ENCODE data around the gene TAF4.

The TAF4 gene

DNA sequence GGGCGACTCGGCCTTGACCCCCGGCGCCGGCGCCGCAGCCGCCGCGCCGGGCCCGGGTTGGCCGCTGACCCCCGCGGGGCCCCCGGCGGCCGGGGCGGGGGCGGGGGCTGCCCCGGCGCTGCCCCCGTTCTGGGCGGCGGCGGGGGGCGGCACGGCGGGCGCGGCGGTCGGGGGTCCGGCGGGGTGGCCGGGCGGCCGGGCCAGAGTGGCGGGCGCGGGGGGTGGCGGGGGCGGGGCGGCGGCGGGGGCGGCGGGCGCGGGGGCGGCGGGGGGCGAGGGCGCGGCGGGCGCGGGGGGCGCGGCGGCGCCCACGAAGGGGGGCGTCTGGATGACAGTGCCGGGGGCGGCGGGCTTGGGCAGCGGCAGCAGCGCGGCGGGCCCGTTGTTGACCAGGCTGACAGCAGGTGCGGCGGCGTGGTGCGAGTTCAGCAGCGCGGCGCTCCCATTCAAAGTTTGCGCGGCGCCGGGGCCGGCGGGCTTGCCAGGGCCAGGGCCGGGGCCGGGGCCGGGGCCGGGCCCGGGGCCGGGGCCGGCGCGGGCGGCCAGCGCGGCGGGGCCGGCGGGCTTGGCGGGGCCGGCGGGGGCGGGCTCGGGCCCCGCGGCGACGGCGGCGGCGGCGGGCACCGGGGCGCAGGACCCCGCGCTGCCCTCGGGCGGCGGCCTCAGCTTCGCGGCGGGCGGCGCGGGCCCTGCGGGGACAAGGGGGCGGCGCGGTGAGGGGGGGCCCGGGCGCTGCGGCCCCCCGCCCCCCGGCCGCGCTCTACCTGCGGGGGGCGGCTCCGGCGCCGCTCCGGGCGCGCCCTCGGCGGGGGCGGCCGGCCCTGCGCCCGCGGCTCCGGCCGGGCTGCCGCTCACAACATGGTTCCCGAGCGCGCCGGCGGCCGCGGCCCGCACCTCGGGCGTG lies 659 bp downstream of the TAF4 start (continued):
- TF ChIP-seq ZNF8 (CRISPR knock-in tag; IDR thresholded peaks at IDR 0.05) (no peak), TCF4 (CRISPR knock-in tag; IDR thresholded peaks at IDR 0.05; ENCODE audit: borderline replicate concordance) (no peak), OSR1 (CRISPR knock-in tag; IDR thresholded peaks at IDR 0.05) (no peak)
- TF ChIP-seq, protein P1, sequence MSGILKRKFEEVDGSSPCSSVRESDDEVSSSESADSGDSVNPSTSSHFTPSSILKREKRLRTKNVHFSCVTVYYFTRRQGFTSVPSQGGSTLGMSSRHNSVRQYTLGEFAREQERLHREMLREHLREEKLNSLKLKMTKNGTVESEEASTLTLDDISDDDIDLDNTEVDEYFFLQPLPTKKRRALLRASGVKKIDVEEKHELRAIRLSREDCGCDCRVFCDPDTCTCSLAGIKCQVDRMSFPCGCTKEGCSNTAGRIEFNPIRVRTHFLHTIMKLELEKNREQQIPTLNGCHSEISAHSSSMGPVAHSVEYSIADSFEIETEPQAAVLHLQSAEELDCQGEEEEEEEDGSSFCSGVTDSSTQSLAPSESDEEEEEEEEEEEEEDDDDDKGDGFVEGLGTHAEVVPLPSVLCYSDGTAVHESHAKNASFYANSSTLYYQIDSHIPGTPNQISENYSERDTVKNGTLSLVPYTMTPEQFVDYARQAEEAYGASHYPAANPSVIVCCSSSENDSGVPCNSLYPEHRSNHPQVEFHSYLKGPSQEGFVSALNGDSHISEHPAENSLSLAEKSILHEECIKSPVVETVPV (CRISPR knock-in tag; IDR thresholded peaks at IDR 0.05), result no peak

DNA sequence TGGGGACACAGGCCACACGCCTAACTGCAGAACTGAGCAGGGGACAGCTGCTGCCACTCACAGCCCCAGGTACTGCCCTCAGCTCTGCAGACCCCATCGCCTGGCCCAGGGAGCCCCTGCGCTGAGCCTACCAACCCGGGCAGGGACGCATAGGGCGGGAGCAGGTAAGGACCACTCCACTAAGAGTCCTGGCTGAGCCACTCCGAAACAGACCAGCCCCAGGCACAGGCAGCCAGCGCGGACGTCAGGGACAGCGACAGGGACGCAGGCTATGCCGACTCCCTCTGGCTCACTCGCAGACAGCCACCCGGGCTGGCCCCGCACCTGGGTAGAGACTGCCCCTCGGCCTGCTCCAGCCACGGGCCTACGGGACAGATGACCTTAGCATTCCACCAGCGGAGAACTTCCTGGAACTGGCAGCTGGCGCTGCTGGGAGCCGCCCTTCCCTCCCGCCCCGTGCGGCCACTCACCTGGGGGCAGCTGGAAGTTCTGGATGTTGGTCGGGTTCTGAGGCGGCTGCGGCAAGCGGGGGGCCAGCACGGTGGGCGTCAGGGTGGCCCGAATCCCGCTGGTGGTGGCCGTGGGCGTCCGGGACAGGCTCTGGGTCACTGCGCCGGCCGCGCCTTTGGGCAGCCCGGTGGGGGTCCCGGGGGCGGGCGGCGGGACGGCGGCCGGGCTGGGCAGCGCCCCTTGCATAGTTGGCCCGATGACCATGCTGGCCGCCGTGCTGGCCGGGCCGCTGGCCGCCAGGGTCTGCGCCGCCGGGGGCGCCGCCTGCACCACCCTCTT lies 1.5 kb downstream of the TAF4 start:
- peak; percentile 34 for ATAC-seq
- TF ChIP-seq ZC3H10 (CRISPR knock-in tag; IDR thresholded peaks at IDR 0.05) (no peak), PATZ1 (CRISPR knock-in tag; IDR thresholded peaks at IDR 0.05; ENCODE audit: borderline replicate concordance) (no peak), GLIS3 (CRISPR knock-in tag; IDR thresholded peaks at IDR 0.05) (no peak), PPARA (CRISPR knock-in tag; IDR thresholded peaks at IDR 0.05; ENCODE audit: borderline replicate concordance) (no peak), BACH2 (CRISPR knock-in tag; IDR thresholded peaks at IDR 0.05; ENCODE audit: borderline replicate concordance) (no peak), ZNF8 (CRISPR knock-in tag; IDR thresholded peaks at IDR 0.05) (no peak)

GRCh38 chr20:62063315-62063980 lies 2.2 kb downstream of the TAF4 start:
- ATAC-seq, result peak; percentile 18; the same call in 2 of the 3 replicates
- no peak for TF ChIP-seq ESRRG (CRISPR knock-in tag; IDR thresholded peaks at IDR 0.05)
- no peak for TF ChIP-seq ZFP30 (CRISPR knock-in tag; IDR thresholded peaks at IDR 0.05)
- TF ChIP-seq ZNF8 (CRISPR knock-in tag; IDR thresholded peaks at IDR 0.05), result no peak
- TF ChIP-seq RARB (CRISPR knock-in tag; IDR thresholded peaks at IDR 0.05), result no peak
- no peak for TF ChIP-seq ARNTL (CRISPR knock-in tag; IDR thresholded peaks at IDR 0.05; ENCODE audit: borderline replicate concordance, low read depth)
- no peak for TF ChIP-seq ZNF565 (CRISPR knock-in tag; conservative IDR thresholded peaks at IDR 0.05; ENCODE audit: low read depth)
- TF ChIP-seq TCF4 (CRISPR knock-in tag; IDR thresholded peaks at IDR 0.05; ENCODE audit: borderline replicate concordance), result no peak
- no peak for TF ChIP-seq CSDC2 (CRISPR knock-in tag; IDR thresholded peaks at IDR 0.05)
- TF ChIP-seq PATZ1 (CRISPR knock-in tag; IDR thresholded peaks at IDR 0.05; ENCODE audit: borderline replicate concordance), result no peak
- no peak for TF ChIP-seq TOX (CRISPR knock-in tag; IDR thresholded peaks at IDR 0.05; ENCODE audit: borderline replicate concordance)
- no peak for TF ChIP-seq PPARA (CRISPR knock-in tag; IDR thresholded peaks at IDR 0.05; ENCODE audit: borderline replicate concordance)
- TF ChIP-seq OSR1 (CRISPR knock-in tag; IDR thresholded peaks at IDR 0.05), result no peak
- TF ChIP-seq, protein P1 (CRISPR knock-in tag; IDR thresholded peaks at IDR 0.05), result no peak

GRCh38 chr20:62062661-62063314 lies 2.9 kb downstream of the TAF4 start:
- ATAC-seq, result no peak
- no peak for TF ChIP-seq TSHZ2 (CRISPR knock-in tag; IDR thresholded peaks at IDR 0.05)
- TF ChIP-seq ZNF8 (CRISPR knock-in tag; IDR thresholded peaks at IDR 0.05), result no peak
